GM12878 (cell line): Measurements from ENCODE around the gene NACAD. TPM values are rescaled to one million over a fixed set of nuclear protein-coding genes. Genes with fewer than 3 reads are reported as not detected.

Source experiments
- ATAC-seq: fragments of 200-7000 bp; cut with Tn5 transposase; 3 replicates; pipeline ENCODE4 v1.9.1; 2020; ENCODE audit warnings: mild to moderate bottlenecking, moderate library complexity
- BruUV-seq: library from RNA; stranded (reverse); fragments of 400-500 nt; replicated peaks from 2 replicates; lab custom pipeline; 2021; lab: Mats Ljungman, UMichigan
- CTCF ChIA-PET: fragments of 300-600 bp; sonication (Branson Sonifier 250); formaldehyde crosslinking; extraction: SDS; loops from one replicate; lab custom pipeline; 2021; ENCODE audit warnings: inconsistent platforms; lab: Yijun Ruan, JAX
- POLR2A ChIA-PET: fragments of 350-600 bp; formaldehyde crosslinking; extraction: SDS; loops from one replicate; lab custom pipeline; 2021; ENCODE audit warnings: inconsistent platforms; lab: Charles Lee
- RAD21 ChIA-PET: fragments of 300-600 bp; sonication (Branson Sonifier 250); formaldehyde crosslinking; loops from one replicate; lab custom pipeline; 2023; ENCODE audit warnings: antibody characterized with exemption; ENCODE audit not compliant: unreplicated experiment; lab: Charles Lee
- SMC1A ChIA-PET: fragments of 300-600 bp; sonication (Branson Sonifier 250); formaldehyde crosslinking; loops from one replicate; lab custom pipeline; 2023; ENCODE audit not compliant: unreplicated experiment, uncharacterized antibody; lab: Charles Lee
- DNase-seq: peaks from one replicate; pipeline ENCODE4 v3.0.0-alpha.2; 2011; ENCODE audit warnings: low read depth, low spot score
- FAIRE-seq: peaks from 3 replicates; lab custom pipeline; 2011; peaks lifted over from hg19 to GRCh38; lab: Jason Lieb, UNC
- H2AFZ ChIP-seq: 2 replicates; pipeline ENCODE4 v1.6.0; 2011; ENCODE audit warnings: low read depth, low read length, control low read depth; ENCODE audit not compliant: control insufficient read depth
- H3K27ac ChIP-seq: 2 replicates; pipeline ENCODE4 v1.5.1; 2011; ENCODE audit warnings: control low read depth; ENCODE audit not compliant: control insufficient read depth, insufficient read depth
- H3K27me3 ChIP-seq, 2 experiments: replicated peaks in 1 of 2; 2 replicates each; pipeline versions ENCODE4 v1.6.0 to v1.6.1; 2011; ENCODE audit warnings: low read length in 1 of 2; ENCODE audit not compliant: control insufficient read depth in 2 of 2, insufficient read depth in 2 of 2
- H3K36me3 ChIP-seq, 2 experiments: 2 replicates each; pipeline ENCODE4 v1.5.1; 2011; ENCODE audit warnings: low read length in 1 of 2; ENCODE audit not compliant: control insufficient read depth in 2 of 2, insufficient read depth in 2 of 2
- H3K4me1 ChIP-seq: 2 replicates; pipeline ENCODE4 v1.6.1; 2011; ENCODE audit warnings: mild to moderate bottlenecking, low read length, moderate library complexity, mixed read lengths; ENCODE audit not compliant: control insufficient read depth, insufficient read depth
- H3K4me2 ChIP-seq: 2 replicates; pipeline ENCODE4 v1.6.0; 2011; ENCODE audit warnings: control low read depth; ENCODE audit not compliant: control insufficient read depth, insufficient read depth
- H3K4me3 ChIP-seq: fragments of 200-600 bp; sonication (generic); 2 replicates; pipeline ENCODE4 v1.5.1; 2016
- H3K79me2 ChIP-seq: 2 replicates; pipeline ENCODE4 v1.6.0; 2011; ENCODE audit warnings: low read length; ENCODE audit not compliant: control insufficient read depth, insufficient read depth
- H3K9ac ChIP-seq: 2 replicates; pipeline ENCODE4 v1.8.0; 2011; ENCODE audit warnings: low read length, control low read depth, mixed read lengths; ENCODE audit not compliant: control insufficient read depth, insufficient read depth
- H3K9me3 ChIP-seq: replicated peaks from 3 replicates; pipeline ENCODE4 v1.5.1; 2011; ENCODE audit warnings: mild to moderate bottlenecking, low read length; ENCODE audit not compliant: control insufficient read depth, insufficient read depth
- H4K20me1 ChIP-seq: 2 replicates; pipeline ENCODE4 v1.6.0; 2011; ENCODE audit not compliant: control insufficient read depth, insufficient read depth
- BACH1 ChIP-seq: fragments of 450-650 bp; IDR thresholded peaks from 2 replicates; pipeline ENCODE4 v1.6.1; 2017; ENCODE audit warnings: mild to moderate bottlenecking, borderline replicate concordance
- BHLHE40 ChIP-seq, 2 experiments: fragments of 450-650 bp in 1 of 2; IDR thresholded peaks; 2 replicates each; pipeline ENCODE4 v1.6.1; 2011 to 2017; ENCODE audit warnings: low read depth in 2 of 2, borderline replicate concordance in 1 of 2, improper control_type of control experiment in 1 of 2, low read length in 1 of 2, mild to moderate bottlenecking in 1 of 2
- CREM ChIP-seq: IDR thresholded peaks from 2 replicates; pipeline ENCODE4 v1.6.1; 2014; ENCODE audit warnings: antibody characterized with exemption, low read depth
- HDAC6 ChIP-seq: fragments of 200-600 bp; sonication (generic); IDR thresholded peaks from one replicate; pipeline ENCODE4 v1.8.0; 2017; ENCODE audit warnings: antibody characterized with exemption; ENCODE audit not compliant: unreplicated experiment
- PML ChIP-seq: IDR thresholded peaks from 2 replicates; pipeline ENCODE4 v1.6.1; 2012; ENCODE audit warnings: low read length, inconsistent platforms
- WGBS: methylation state at CpG from one replicate; pipeline ENCODE4 v1.1.6; 2016; ENCODE audit warnings: low lambda C conversion rate; ENCODE audit not compliant: insufficient replicate concordance, insufficient coverage; ENCODE audit errors: missing lambda C conversion rate; 5-methylcytosine and 5-hydroxymethylcytosine counted together
- in situ Hi-C: fragments of 300-500 bp; cut with MboI; formaldehyde crosslinking; loops from 9 replicates; pipeline ENCODE4 v1.14.3; 2018; ENCODE audit warnings: mixed read lengths
- intact Hi-C: fragments of 100-400 bp; cut with micrococcal nuclease; formaldehyde crosslinking; loops from one replicate; pipeline ENCODE4 v1.14.2; 2022; ENCODE audit not compliant: unreplicated experiment
- polyA plus RNA-seq, 11 experiments: library from polyadenylated mRNA; depleted of rRNA in 4 of 11; unstranded in 6 of 11; stranded (reverse) in 5 of 11; fragments of >200 nt; fragmentation: Nextera tagmentation in 4 of 11; fragmentation: Illumina TruSeq in 1 of 11; extraction: Ambion mirVana in 4 of 11; extraction: Trizol in 1 of 11; gene quantifications; 1 replicate in 1 of 11; 2 replicates in 10 of 11; pipeline versions ENCODE4 v1.2.1 to v1.2.3, GENCODE V29; 2011 to 2016; ENCODE audit warnings: inconsistent platforms in 2 of 11, missing spikeins in 2 of 11, low read depth in 1 of 11
- total RNA-seq, 4 experiments: library from RNA; depleted of rRNA in 3 of 4; stranded (reverse); fragments of >200 nt in 3 of 4; fragmentation: Illumina TruSeq in 1 of 4; extraction: Trizol in 1 of 4; gene quantifications; 2 replicates each; pipeline versions ENCODE4 v1.2.1 to v1.2.3, GENCODE V29; 2013 to 2021
- TF ChIP-seq, protein P1 (sequence below): fragments of 450-650 bp; IDR thresholded peaks from 2 replicates; pipeline ENCODE4 v1.6.1; 2018; ENCODE audit warnings: mild to moderate bottlenecking, low read depth, moderate library complexity; ENCODE audit not compliant: partially characterized antibody

The NACAD gene
- total and polyA plus RNA-seq, 10 of the 15 experiments (the other 5 are each of a cell fraction or from before 2014, with no cell fraction given): not detected

DNA sequence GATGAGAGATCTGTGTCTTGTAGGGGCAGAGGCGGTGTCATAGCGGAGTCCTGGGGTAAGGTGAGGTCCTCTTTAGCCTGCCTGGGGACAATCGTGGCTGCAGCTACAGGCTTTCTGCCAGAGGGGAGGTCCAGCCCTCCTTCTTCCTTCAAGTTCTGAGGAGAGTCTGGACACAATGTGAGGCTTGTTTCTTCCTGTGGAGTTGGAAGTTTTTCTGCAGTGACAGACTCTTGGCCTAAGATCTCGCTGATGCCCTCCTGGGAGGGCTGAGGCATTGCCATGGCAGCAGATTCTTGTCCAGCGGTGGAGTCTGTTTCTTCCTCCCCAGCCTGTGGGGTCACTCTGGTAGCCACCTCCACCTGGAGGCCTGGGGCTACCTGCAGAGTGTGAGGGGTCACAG lies 4.4 kb downstream of the NACAD start:
- TF ChIP-seq BHLHE40 (IDR thresholded peaks at IDR 0.05; ENCODE audit: borderline replicate concordance in 1 of 2, low read depth in 2 of 2, low read length in 1 of 2) (no peak), PML (no peak), HDAC6 (no peak), CREM (no peak)
- TF ChIP-seq, all 136 proteins: peak for 0
- ChIA-PET SMC1A (no interaction called here), CTCF (no interaction called here), POLR2A (no interaction called here), RAD21 (no interaction called here)
- intact Hi-C loops: no loop called here
- Histone ChIP-seq H3K4me2 (no peak overlapping the region), H2AFZ (no peak overlapping the region), H3K27me3 (peaks cover 2% of the 10 kb centered on the region in 2 experiments; a peak in 2 of 4 replicates), H4K20me1 (no peaks in the 10 kb centered on the region), H3K79me2 (no peaks in the 10 kb centered on the region), H3K4me1 (no peaks in the 10 kb centered on the region), H3K9me3 (no peaks in the 10 kb centered on the region), H3K27ac (no peak overlapping the region), H3K36me3 (no peaks in the 10 kb centered on the region), H3K9ac (no peak overlapping the region), H3K4me3 (no peak overlapping the region)
- ATAC-seq (no peak), DNase-seq (no peak), FAIRE-seq (no peak)
- BruUV-seq: no TSS peak
- in situ Hi-C loops: no loop called here
- WGBS: 29% methylated on average over 5 of the region's 5 CpGs

DNA sequence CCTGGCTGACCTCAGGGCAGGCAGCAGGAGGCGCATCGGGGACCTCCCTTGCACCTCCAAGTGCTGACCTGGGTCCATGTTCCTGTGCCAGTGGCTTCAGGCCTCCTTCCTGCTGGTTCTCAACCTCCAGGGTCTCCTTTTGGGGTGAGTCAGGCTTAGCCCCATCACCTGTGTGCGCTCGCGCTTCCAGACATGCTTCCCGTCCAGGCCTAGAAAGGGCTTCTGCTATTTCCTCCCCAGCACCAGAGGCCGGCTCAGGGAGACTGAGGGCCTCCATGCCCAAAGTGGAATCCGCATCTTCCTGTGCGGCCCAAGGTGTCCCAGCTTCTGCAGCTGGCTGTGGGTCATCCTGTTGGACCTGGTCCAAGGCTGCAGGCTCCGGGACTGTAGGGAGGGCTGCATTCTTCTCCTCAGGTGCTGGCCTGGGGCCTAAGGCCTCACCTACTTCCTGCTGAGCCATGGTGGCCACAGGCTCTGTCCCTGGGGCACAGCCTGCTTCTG lies 5.9 kb downstream of the NACAD start:
- no peak overlapping the region for H3K4me2 ChIP-seq
- H3K4me3 ChIP-seq: no peak overlapping the region
- in situ Hi-C loops (no loop called here), intact Hi-C loops (no loop called here)
- ChIA-PET POLR2A (no interaction called here), SMC1A (no interaction called here), CTCF (no interaction called here), RAD21 (no interaction called here)
- FAIRE-seq: no peak
- H3K4me1 ChIP-seq: no peaks in the 10 kb centered on the region
- H3K79me2 ChIP-seq: no peaks in the 10 kb centered on the region
- H3K36me3 ChIP-seq: no peaks in the 10 kb centered on the region
- no peaks in the 10 kb centered on the region for H3K9me3 ChIP-seq
- 94% methylated on average over 10 of the region's 10 CpGs for WGBS
- ATAC-seq: no peak
- H3K27ac ChIP-seq: no peak overlapping the region
- BruUV-seq: no TSS peak
- peaks cover under 1% of the 10 kb centered on the region in 2 experiments; a peak in 2 of 4 replicates for H3K27me3 ChIP-seq
- TF ChIP-seq, protein P1, sequence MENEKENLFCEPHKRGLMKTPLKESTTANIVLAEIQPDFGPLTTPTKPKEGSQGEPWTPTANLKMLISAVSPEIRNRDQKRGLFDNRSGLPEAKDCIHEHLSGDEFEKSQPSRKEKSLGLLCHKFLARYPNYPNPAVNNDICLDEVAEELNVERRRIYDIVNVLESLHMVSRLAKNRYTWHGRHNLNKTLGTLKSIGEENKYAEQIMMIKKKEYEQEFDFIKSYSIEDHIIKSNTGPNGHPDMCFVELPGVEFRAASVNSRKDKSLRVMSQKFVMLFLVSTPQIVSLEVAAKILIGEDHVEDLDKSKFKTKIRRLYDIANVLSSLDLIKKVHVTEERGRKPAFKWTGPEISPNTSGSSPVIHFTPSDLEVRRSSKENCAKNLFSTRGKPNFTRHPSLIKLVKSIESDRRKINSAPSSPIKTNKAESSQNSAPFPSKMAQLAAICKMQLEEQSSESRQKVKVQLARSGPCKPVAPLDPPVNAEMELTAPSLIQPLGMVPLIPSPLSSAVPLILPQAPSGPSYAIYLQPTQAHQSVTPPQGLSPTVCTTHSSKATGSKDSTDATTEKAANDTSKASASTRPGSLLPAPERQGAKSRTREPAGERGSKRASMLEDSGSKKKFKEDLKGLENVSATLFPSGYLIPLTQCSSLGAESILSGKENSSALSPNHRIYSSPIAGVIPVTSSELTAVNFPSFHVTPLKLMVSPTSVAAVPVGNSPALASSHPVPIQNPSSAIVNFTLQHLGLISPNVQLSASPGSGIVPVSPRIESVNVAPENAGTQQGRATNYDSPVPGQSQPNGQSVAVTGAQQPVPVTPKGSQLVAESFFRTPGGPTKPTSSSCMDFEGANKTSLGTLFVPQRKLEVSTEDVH: no peak
- TF ChIP-seq HDAC6 (no peak), BACH1 (no peak)
- H2AFZ ChIP-seq: no peak overlapping the region
- H4K20me1 ChIP-seq: no peaks in the 10 kb centered on the region
- DNase-seq: no peak
- H3K9ac ChIP-seq: no peak overlapping the region
